ENCODE measurements around the gene OR8S1. TPM values are rescaled to one million over a fixed set of nuclear protein-coding genes. Genes with fewer than 3 reads are reported as not detected.

The OR8S1 gene
- polyA plus RNA-seq, 1 donor (not counting 4 experiments of a cell fraction or from before 2014, with no cell fraction given): not detected

GRCh38 chr12:48527891-48528670, 2.6 kb downstream of the OR8S1 start:
- dilution Hi-C loops (cut with MboI; ENCODE audit: extremely low pct_ligation_motif_present, low sequenced_read_pairs): no loop called here
- no peak for FAIRE-seq
- Histone ChIP-seq H3K4me2 (ENCODE audit: control insufficient read depth, extremely low read depth, insufficient read depth, low read depth, low read length) (no peak overlapping the region), H2AFZ (ENCODE audit: control insufficient read depth, low read length) (no peak overlapping the region), H3K27me3 (ENCODE audit: control insufficient read depth, extremely low read depth, insufficient read depth, low read length) (no peaks in the 10 kb centered on the region), H3K79me2 (ENCODE audit: control insufficient read depth, insufficient read depth, low read length) (no peaks in the 10 kb centered on the region), H4K20me1 (ENCODE audit: control insufficient read depth, extremely low read depth, insufficient read depth, low read length) (no peaks in the 10 kb centered on the region), H3K9ac (ENCODE audit: control insufficient read depth, extremely low read depth, insufficient read depth, low read length) (no peak overlapping the region), H3K9me1 (ENCODE audit: control insufficient read depth, extremely low read depth, insufficient read depth, low read length) (no peaks in the 10 kb centered on the region), H3K4me3 (ENCODE audit: control insufficient read depth in 2 of 3, extremely low read depth in 1 of 3, insufficient read depth in 2 of 3, low read depth in 1 of 3, low read length in 3 of 3) (no peak overlapping the region), H3K9me3 (ENCODE audit: control insufficient read depth, low read depth, low read length) (no peaks in the 10 kb centered on the region), H3K4me1 (ENCODE audit: control insufficient read depth, extremely low read depth, insufficient read depth, low read length) (no peaks in the 10 kb centered on the region), H3K27ac (ENCODE audit: control insufficient read depth, insufficient read depth, low read length) (no peak overlapping the region), H3K36me3 (ENCODE audit: control insufficient read depth in 2 of 2, extremely low read depth in 1 of 2, insufficient read depth in 2 of 2, low read length in 2 of 2) (no peaks in the 10 kb centered on the region)
- no peak for DNase-seq (ENCODE audit: low read depth, low spot score)
- no peak for TF ChIP-seq EZH2 (IDR thresholded peaks at IDR 0.05; ENCODE audit: low read length)
- TF ChIP-seq CTCF (optimal IDR thresholded peaks at IDR 0.05 in 1 of 3, IDR thresholded peaks at IDR 0.05 in 1 of 3, conservative IDR thresholded peaks at IDR 0.05 in 1 of 3; ENCODE audit: extremely low read depth in 1 of 3, insufficient read depth in 2 of 3, low read length in 3 of 3): no peak

GRCh38 chr12:48532601-48533000, 7.2 kb downstream of the OR8S1 start:
- no peaks in the 10 kb centered on the region for H3K27me3 ChIP-seq (ENCODE audit: control insufficient read depth, extremely low read depth, insufficient read depth, low read length)
- dilution Hi-C loops (cut with MboI; ENCODE audit: extremely low pct_ligation_motif_present, low sequenced_read_pairs): no loop called here
- no peak overlapping the region for H3K27ac ChIP-seq (ENCODE audit: control insufficient read depth, insufficient read depth, low read length)
- H4K20me1 ChIP-seq (ENCODE audit: control insufficient read depth, extremely low read depth, insufficient read depth, low read length): no peaks in the 10 kb centered on the region
- TF ChIP-seq CTCF (optimal IDR thresholded peaks at IDR 0.05 in 1 of 3, IDR thresholded peaks at IDR 0.05 in 1 of 3, conservative IDR thresholded peaks at IDR 0.05 in 1 of 3; ENCODE audit: extremely low read depth in 1 of 3, insufficient read depth in 2 of 3, low read length in 3 of 3): no peak
- TF ChIP-seq EZH2 (IDR thresholded peaks at IDR 0.05; ENCODE audit: low read length): no peak
- no peak overlapping the region for H3K4me3 ChIP-seq (ENCODE audit: control insufficient read depth in 2 of 3, extremely low read depth in 1 of 3, insufficient read depth in 2 of 3, low read depth in 1 of 3, low read length in 3 of 3)
- no peaks in the 10 kb centered on the region for H3K4me1 ChIP-seq (ENCODE audit: control insufficient read depth, extremely low read depth, insufficient read depth, low read length)
- no peaks in the 10 kb centered on the region for H3K9me3 ChIP-seq (ENCODE audit: control insufficient read depth, low read depth, low read length)
- no peak overlapping the region for H3K9ac ChIP-seq (ENCODE audit: control insufficient read depth, extremely low read depth, insufficient read depth, low read length)
- no peaks in the 10 kb centered on the region for H3K79me2 ChIP-seq (ENCODE audit: control insufficient read depth, insufficient read depth, low read length)
- no peak for DNase-seq (ENCODE audit: low read depth, low spot score)
- no peak overlapping the region for H2AFZ ChIP-seq (ENCODE audit: control insufficient read depth, low read length)
- FAIRE-seq: no peak
- no peaks in the 10 kb centered on the region for H3K9me1 ChIP-seq (ENCODE audit: control insufficient read depth, extremely low read depth, insufficient read depth, low read length)
- no peak overlapping the region for H3K4me2 ChIP-seq (ENCODE audit: control insufficient read depth, extremely low read depth, insufficient read depth, low read depth, low read length)
- H3K36me3 ChIP-seq (ENCODE audit: control insufficient read depth in 2 of 2, extremely low read depth in 1 of 2, insufficient read depth in 2 of 2, low read length in 2 of 2): no peaks in the 10 kb centered on the region
